HepG2 (cell line): ENCODE data around the gene OPRL1. TPM values are rescaled to one million over a fixed set of nuclear protein-coding genes. Genes with fewer than 3 reads are reported as not detected.

Experiments
- ATAC-seq: fragments of 200-7000 bp; cut with Tn5 transposase; 3 replicates; pipeline ENCODE4 v1.9.1; 2020; ENCODE audit warnings: mild to moderate bottlenecking, moderate library complexity
- BruUV-seq: library from RNA; stranded (reverse); fragments of 400-500 nt; replicated peaks from 2 replicates; lab custom pipeline; 2021; lab: Mats Ljungman, UMichigan
- CTCF ChIA-PET: fragments of 300-600 bp; formaldehyde crosslinking; extraction: SDS; loops from one replicate; lab custom pipeline; 2021; ENCODE audit warnings: low total read pairs, inconsistent platforms, low intra/inter-chr PET ratio; lab: Yijun Ruan, JAX
- POLR2A ChIA-PET: fragments of 350-600 bp; sonication (Branson Sonifier 250); formaldehyde crosslinking; loops from one replicate; lab custom pipeline; 2020; ENCODE audit warnings: antibody characterized with exemption, inconsistent platforms; lab: Yijun Ruan, JAX
- DNase-seq: peaks from one replicate; pipeline ENCODE4 v3.0.0-alpha.2; 2015; ENCODE audit warnings: low spot score
- FAIRE-seq: peaks from 3 replicates; lab custom pipeline; 2011; peaks lifted over from hg19 to GRCh38; lab: Jason Lieb, UNC
- H2AFZ ChIP-seq: one replicate; pipeline ENCODE4 v1.6.1; 2011; ENCODE audit warnings: low read length, inconsistent platforms
- H3K27ac ChIP-seq: fragments of 300-600 bp; 3 replicates; pipeline ENCODE4 v1.8.0; 2011; ENCODE audit warnings: mixed run types, mild to moderate bottlenecking, mixed read lengths, low read length, inconsistent platforms; ENCODE audit not compliant: insufficient read depth; ENCODE audit errors: extremely low read length
- H3K27me3 ChIP-seq, 2 experiments: fragments of 200-600 bp in 1 of 2; 2 replicates in 1 of 2; 3 replicates in 1 of 2; pipeline versions ENCODE4 v1.6.0 to v1.8.0; 2011; ENCODE audit warnings: low read length in 2 of 2, mild to moderate bottlenecking in 2 of 2, moderate library complexity in 2 of 2, inconsistent platforms in 1 of 2; ENCODE audit not compliant: insufficient read depth in 2 of 2, control insufficient read depth in 1 of 2
- H3K36me3 ChIP-seq, 2 experiments: fragments of 200-600 bp in 1 of 2; replicated peaks in 1 of 2; 2 replicates in 1 of 2; 3 replicates in 1 of 2; pipeline versions ENCODE4 v1.5.1 to v1.8.0; 2011; ENCODE audit warnings: low read length in 2 of 2, inconsistent platforms in 1 of 2; ENCODE audit not compliant: insufficient read depth in 2 of 2, control insufficient read depth in 1 of 2
- H3K4me1 ChIP-seq: 2 replicates; pipeline ENCODE4 v1.5.1; 2012; ENCODE audit warnings: low read length, inconsistent platforms; ENCODE audit not compliant: insufficient read depth
- H3K4me2 ChIP-seq: 2 replicates; pipeline ENCODE4 v1.6.0; 2011; ENCODE audit warnings: low read depth, low read length, inconsistent platforms
- H3K4me3 ChIP-seq, 3 experiments: fragments of 200-600 bp in 1 of 3; sonication (generic), shearing (Covaris generic) in 1 of 3; replicated peaks in 1 of 3; 2 replicates each; pipeline ENCODE4 v1.5.1; 2011 to 2016; ENCODE audit warnings: low read length in 3 of 3, inconsistent platforms in 2 of 3, low read depth in 2 of 3, mild to moderate bottlenecking in 2 of 3, control low read depth in 1 of 3, mixed read lengths in 1 of 3; ENCODE audit not compliant: insufficient read depth in 1 of 3
- H3K79me2 ChIP-seq: one replicate; pipeline ENCODE4 v1.6.1; 2011; ENCODE audit warnings: low read length, inconsistent platforms; ENCODE audit not compliant: insufficient read depth
- H3K9ac ChIP-seq: 2 replicates; pipeline ENCODE4 v1.6.0; 2011; ENCODE audit warnings: mild to moderate bottlenecking, low read depth, low read length, inconsistent platforms; ENCODE audit not compliant: insufficient read depth
- H3K9me3 ChIP-seq: 2 replicates; pipeline ENCODE4 v1.5.1; 2012; ENCODE audit warnings: mild to moderate bottlenecking, low read length
- H4K20me1 ChIP-seq: 2 replicates; pipeline ENCODE4 v1.6.0; 2011; ENCODE audit warnings: inconsistent platforms, mild to moderate bottlenecking, low read length, moderate library complexity; ENCODE audit not compliant: insufficient read depth
- FOXO4 ChIP-seq: sonication (generic); formaldehyde crosslinking; conservative IDR thresholded peaks from 2 replicates; pipeline ENCODE4 v1.8.1; 2023; ENCODE audit warnings: missing genetic modification reagents
- PITX1 ChIP-seq: sonication (generic); formaldehyde crosslinking; IDR thresholded peaks from 2 replicates; pipeline ENCODE4 v1.5.1; 2020; ENCODE audit warnings: mild to moderate bottlenecking, missing genetic modification reagents
- WGBS: methylation state at CpG from one replicate; pipeline ENCODE4 v1.1.6; 2017; ENCODE audit warnings: low lambda C conversion rate; 5-methylcytosine and 5-hydroxymethylcytosine counted together
- in situ Hi-C: cut with HindIII; loops from 2 replicates; pipeline ENCODE4 v1.10.0; 2017; ENCODE audit warnings: low pct_unique_long_range_greater_than_20kb; ENCODE audit not compliant: extremely low pct_ligation_motif_present
- intact Hi-C: fragments of 100-400 bp; cut with micrococcal nuclease; formaldehyde crosslinking; loops from one replicate; pipeline ENCODE4 v1.10.0; 2022; ENCODE audit not compliant: unreplicated experiment
- polyA plus RNA-seq, 8 experiments: library from polyadenylated mRNA; depleted of rRNA in 3 of 8; stranded (reverse) in 7 of 8; unstranded in 1 of 8; fragments of >200 nt; fragmentation: Illumina TruSeq in 4 of 8; extraction: Trizol in 4 of 8; gene quantifications; 2 replicates each; pipeline versions ENCODE4 v1.2.1 to v1.2.3, GENCODE V29; 2011 to 2016; ENCODE audit warnings: low read depth in 4 of 8, missing spikeins in 1 of 8, mixed read lengths in 1 of 8; ENCODE audit not compliant: insufficient read depth in 1 of 8
- total RNA-seq, 5 experiments: library from RNA; depleted of rRNA; stranded (reverse); fragments of >200 nt; fragmentation: Illumina TruSeq; extraction: Trizol; gene quantifications; 2 replicates each; pipeline ENCODE4 v1.2.3, GENCODE V29; 2016; ENCODE audit warnings: low read depth in 1 of 5

The OPRL1 gene
- total and polyA plus RNA-seq, 2 of the 13 experiments (the other 11 are each of a cell fraction or from before 2014, with no cell fraction given), result 0.35 to 0.71 TPM

GRCh38 chr20:64108731-64109681 is 29.1 kb downstream of the OPRL1 start:
- CTCF ChIA-PET, result no interaction called here

More at GRCh38 chr20:64108731-64109681, 29.1 kb downstream of the OPRL1 start:
- no peaks in the 10 kb centered on the region for H3K79me2 ChIP-seq
- POLR2A ChIA-PET, result interaction anchor here (1.0 kb wide), 1 partner anchor 11 kb away, joined by 4 read pairs; no protein-coding TSS in a partner anchor
- FAIRE-seq (no peak), DNase-seq (no peak), ATAC-seq (no peak)
- 29% methylated on average over 21 of the region's 26 CpGs for WGBS
- H3K9ac ChIP-seq, result no peak overlapping the region
- no peak overlapping the region for H3K27ac ChIP-seq
- TF ChIP-seq FOXO4 (0 out of 2 replicates have a peak, but pooled peaks have one; percentile 76), PITX1 (CRISPR knock-in tag) (no peak)
- no peak overlapping the region for H3K4me3 ChIP-seq
- intact Hi-C loops, result no loop called here
- peaks cover 5% of the 10 kb centered on the region; the same call in 1 of the 2 replicates for H4K20me1 ChIP-seq
- H3K4me2 ChIP-seq, result no peak overlapping the region
- H3K27me3 ChIP-seq, result peaks cover 47 to 89% of the 10 kb centered on the region in 2 experiments
- BruUV-seq, result no TSS peak
- no peaks in the 10 kb centered on the region for H3K9me3 ChIP-seq
- in situ Hi-C loops, result no loop called here
- H2AFZ ChIP-seq, result no peak overlapping the region
- peaks cover 21% of the 10 kb centered on the region for H3K4me1 ChIP-seq
- no peaks in the 10 kb centered on the region for H3K36me3 ChIP-seq
